ENCODE measurements around the gene FGD2.

The FGD2 gene

GRCh38 chr6:37061157-37061804 lies 55.8 kb downstream of the FGD2 start:
- DNase-seq, result no peak

- no peak for DNase-seq
These were observed 57.0 kb downstream of the FGD2 start for GRCh38 chr6:37062424-37062823.

- no peak for DNase-seq
These were observed 63.2 kb downstream of the FGD2 start for GRCh38 chr6:37068356-37069270.

GRCh38 chr6:37069639-37070038 lies 64.2 kb downstream of the FGD2 start:
- no peak for DNase-seq

- no peak for DNase-seq
These were observed 67.1 kb downstream of the FGD2 start for GRCh38 chr6:37072526-37072925.

GRCh38 chr6:37074053-37074827 lies 68.8 kb downstream of the FGD2 start:
- DNase-seq, result peak; percentile 78

- DNase-seq, result no peak
These were observed 71.9 kb downstream of the FGD2 start for GRCh38 chr6:37077191-37077904.

- DNase-seq, result peak; percentile 97
These were observed 72.4 kb downstream of the FGD2 start for GRCh38 chr6:37077905-37078296.
